GM12892 (cell line): ENCODE results near the gene CPNE2.

Experiments
- POLR2A ChIP-seq: IDR thresholded peaks from 2 replicates; pipeline ENCODE4 v1.6.1; 2011; ENCODE audit warnings: low read depth, low read length, control low read depth
- POLR2AphosphoS5 ChIP-seq: IDR thresholded peaks from 2 replicates; pipeline ENCODE4 v1.6.1; 2011; ENCODE audit warnings: low read depth, low read length, control low read depth
- TAF1 ChIP-seq: IDR thresholded peaks from 2 replicates; pipeline ENCODE4 v1.6.1; 2011; ENCODE audit warnings: low read depth, mild to moderate bottlenecking, control low read depth, low read length, borderline replicate concordance

GRCh38 chr16:57081744-57082143, 10.6 kb upstream of the CPNE2 start:
- TF ChIP-seq POLR2A = no peak
- TF ChIP-seq POLR2AphosphoS5 = no peak
- no peak for TF ChIP-seq TAF1
